ENCODE results near the gene MLH1.

Gene MLH1

GRCh38 chr3:37096288-37096687 is 103.0 kb downstream of the MLH1 start:
- DNase-seq: peak; percentile 15

- no peak for DNase-seq
Measured at GRCh38 chr3:37096975-37097374, 103.7 kb downstream of the MLH1 start.

GRCh38 chr3:37097776-37098175 is 104.5 kb downstream of the MLH1 start:
- DNase-seq: no peak

GRCh38 chr3:37098884-37099283 is 105.6 kb downstream of the MLH1 start:
- no peak for DNase-seq

GRCh38 chr3:37099469-37099868 is 106.2 kb downstream of the MLH1 start:
- DNase-seq: no peak

GRCh38 chr3:37100411-37100810 is 107.1 kb downstream of the MLH1 start:
- no peak for DNase-seq
